ENCODE data around the gene CDS2. TPM values are rescaled to one million over a fixed set of nuclear protein-coding genes. Genes with fewer than 3 reads are reported as not detected.
A peak's percentile ranks its signal among the peaks of the same experiment; 100 is the strongest.

Gene CDS2
- total RNA-seq, 2 experiments from 2014 or later: 46.5 to 47.4 TPM

DNA sequence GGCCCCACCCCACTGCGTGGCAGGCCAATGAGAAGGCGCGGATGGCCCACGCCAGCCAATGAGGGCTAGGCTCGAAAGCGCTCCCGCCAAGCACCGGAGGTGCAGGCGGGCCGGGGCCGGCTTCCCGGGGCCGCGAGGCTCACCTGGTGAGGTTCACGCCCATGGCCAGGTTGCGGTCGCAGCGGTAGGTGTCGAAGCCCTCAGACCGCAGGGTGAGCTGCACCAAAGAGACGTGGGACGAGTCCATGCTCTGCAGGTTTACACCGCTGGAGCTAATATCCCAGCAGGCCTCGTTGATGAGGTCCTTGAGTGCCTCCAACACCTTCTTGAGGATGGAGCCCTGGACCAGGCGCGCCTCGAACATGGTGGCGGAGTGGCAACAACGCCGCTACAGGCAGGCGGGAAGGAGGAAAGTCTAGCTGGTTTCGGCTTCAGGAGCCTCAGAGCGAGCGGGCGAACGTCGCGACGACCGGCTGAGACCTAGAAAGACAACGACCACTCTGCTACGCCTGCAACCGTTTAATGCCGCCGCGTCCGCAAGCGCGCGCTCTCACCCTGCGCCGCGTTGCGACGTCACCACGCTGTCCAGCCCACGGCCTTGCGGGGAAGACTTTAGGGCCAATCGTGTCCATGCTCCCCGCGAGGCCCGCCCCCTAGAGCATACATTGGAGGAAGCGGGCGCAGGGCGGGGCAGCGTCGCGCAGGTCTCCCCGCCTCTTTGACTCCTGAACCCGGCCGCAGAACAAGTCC is 7.2 kb upstream of the CDS2 start, which contains the start of gene PCNA:
TSS of gene PCNA (minus strand) at position 524 of the 750 bp plus-strand sequence. CDS start at position 364, 160 bp downstream.
- Mint-ChIP-seq H3K9me3 (no peaks in the 10 kb centered on the region), H3K27ac (peak within 1 kb of the TSS; percentile 95), H3K4me3 (peak within 1 kb of the TSS; percentile 90), H3K27me3 (no peaks in the 10 kb centered on the region), H3K4me1 (ENCODE audit: low read depth) (peaks cover 47% of the 10 kb centered on the region), H3K36me3 (peaks cover 43% of the 10 kb centered on the region)
- intact Hi-C loops (cut with micrococcal nuclease): loop anchor here (1.0 to 10.0 kb wide), 4 partner anchors 41 to 725 kb away; no protein-coding TSS in a partner anchor
- POLR2A ChIA-PET: interaction anchor here (0.7 to 2.8 kb wide), 5 partner anchors 9 to 322 kb away, joined by 3 to 16 read pairs (median 6); no protein-coding TSS in a partner anchor
- CTCF ChIA-PET: interaction anchor here (0.5 to 1.5 kb wide), 8 partner anchors 18 to 391 kb away, joined by 3 to 5 read pairs (median 3); no protein-coding TSS in a partner anchor
- DNase-seq: peak; percentile 99

DNA sequence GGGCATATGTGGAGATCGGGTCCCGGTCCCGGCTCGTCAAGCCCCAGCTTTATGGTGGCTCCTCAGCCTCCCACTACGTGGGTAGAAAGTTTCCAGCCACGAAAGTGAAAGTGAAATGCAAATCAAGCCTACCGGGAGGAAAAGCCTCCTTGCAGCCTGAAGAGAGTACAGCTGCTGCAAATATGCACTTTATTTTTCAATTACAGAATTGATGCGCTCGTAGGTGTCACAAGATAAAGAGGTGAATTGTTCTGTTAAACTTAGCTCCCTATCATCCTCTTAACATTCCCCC is 6.7 kb upstream of the CDS2 start:
- no peak for DNase-seq
- Mint-ChIP-seq H3K36me3 (peaks cover 38% of the 10 kb centered on the region), H3K9me3 (no peaks in the 10 kb centered on the region), H3K27ac (peak overlapping the region; percentile 95), H3K4me1 (ENCODE audit: low read depth) (peaks cover 44% of the 10 kb centered on the region), H3K27me3 (no peaks in the 10 kb centered on the region), H3K4me3 (peak overlapping the region; percentile 90)
- POLR2A ChIA-PET: interaction anchor here (0.7 to 2.8 kb wide), 5 partner anchors 9 to 322 kb away, joined by 3 to 16 read pairs (median 6); no protein-coding TSS in a partner anchor
- intact Hi-C loops (cut with micrococcal nuclease): loop anchor here (1.0 to 10.0 kb wide), 4 partner anchors 41 to 725 kb away; no protein-coding TSS in a partner anchor
- CTCF ChIA-PET: interaction anchor here (0.7 to 1.5 kb wide), 7 partner anchors 19 to 391 kb away, joined by 3 to 5 read pairs (median 3); no protein-coding TSS in a partner anchor

DNA sequence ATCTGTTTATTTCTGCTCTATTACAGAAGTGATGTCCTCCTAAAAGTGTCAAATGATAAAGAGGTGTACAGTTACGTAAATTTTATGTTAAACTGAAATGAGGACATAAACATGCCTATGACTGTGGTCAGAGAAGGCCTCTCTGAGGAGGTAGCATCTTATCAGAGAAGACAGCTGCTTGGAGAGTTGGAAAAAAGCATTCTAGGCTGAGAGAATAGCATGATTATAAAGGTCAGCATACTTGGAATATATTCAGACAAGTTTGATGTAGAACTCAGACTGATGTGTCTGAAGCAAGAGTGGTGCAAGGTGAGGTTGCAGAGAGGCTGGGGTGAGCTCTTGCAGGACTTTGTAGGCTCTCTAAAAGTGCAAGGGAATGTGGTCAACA is 3.9 kb upstream of the CDS2 start:
- no peaks in the 10 kb centered on the region for H3K9me3 Mint-ChIP-seq
- peaks cover 32% of the 10 kb centered on the region for H3K4me1 Mint-ChIP-seq (ENCODE audit: low read depth)
- no peak for DNase-seq
- CTCF ChIA-PET: no interaction called here
- no peaks in the 10 kb centered on the region for H3K27me3 Mint-ChIP-seq
- H3K27ac Mint-ChIP-seq: no peak overlapping the region
- POLR2A ChIA-PET: no interaction called here
- H3K36me3 Mint-ChIP-seq: peaks cover 16% of the 10 kb centered on the region
- H3K4me3 Mint-ChIP-seq: no peak overlapping the region
- intact Hi-C loops (cut with micrococcal nuclease): loop anchor here (10.0 kb wide), 2 partner anchors 472 to 722 kb away; no protein-coding TSS in a partner anchor

DNA sequence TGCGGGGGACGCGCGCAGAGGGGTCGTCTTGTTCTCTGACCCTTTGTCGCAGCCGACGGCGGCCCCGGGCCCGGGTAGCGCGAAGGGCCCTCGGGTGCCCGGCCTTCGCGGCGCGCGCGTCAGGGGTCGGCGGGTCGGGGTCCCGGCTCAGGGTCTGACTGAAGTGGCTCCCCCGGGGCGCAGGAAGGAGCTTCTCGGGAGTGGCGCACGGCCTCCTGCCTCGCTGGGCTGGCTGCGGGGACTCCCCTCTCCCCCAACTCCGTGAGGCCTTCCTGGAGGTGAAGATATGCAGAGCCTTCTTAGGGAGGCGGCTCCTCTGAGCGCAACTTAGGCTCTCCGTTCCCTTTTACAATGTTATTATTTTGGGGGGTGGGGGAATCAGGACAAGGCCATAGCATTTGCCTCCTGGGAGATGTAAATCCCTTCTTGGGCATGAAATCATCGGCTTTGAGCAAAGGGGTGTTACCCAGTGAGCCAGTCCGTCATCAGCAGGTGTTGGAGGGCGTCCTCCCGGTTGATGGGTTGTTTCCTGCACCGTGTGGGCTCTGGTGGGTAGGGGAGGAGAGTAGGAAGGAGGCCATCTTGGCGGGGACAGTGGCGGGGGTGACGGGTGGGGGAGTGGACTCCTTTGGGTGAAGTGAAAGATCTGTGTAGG is 523 bp downstream of the CDS2 start:
- peak; percentile 86 for DNase-seq
- peak overlapping the region; percentile 90 for H3K27ac Mint-ChIP-seq
- intact Hi-C loops (cut with micrococcal nuclease): loop anchor here (1.0 to 10.0 kb wide), 6 partner anchors 16 to 823 kb away; partner anchors contain the start of genes MCM8 and TRMT6
- ChIA-PET CTCF (interaction anchor here (1.0 to 6.0 kb wide), 25 partner anchors 9 to 321 kb away, joined by 3 to 208 read pairs (median 5); no protein-coding TSS in a partner anchor), POLR2A (interaction anchor here (0.6 to 2.1 kb wide), 9 partner anchors 9 to 316 kb away, joined by 3 to 17 read pairs (median 5); no protein-coding TSS in a partner anchor)
- no peaks in the 10 kb centered on the region for H3K9me3 Mint-ChIP-seq
- H3K4me3 Mint-ChIP-seq: peak overlapping the region; percentile 86
- no peaks in the 10 kb centered on the region for H3K27me3 Mint-ChIP-seq
- H3K36me3 Mint-ChIP-seq: peaks cover 6% of the 10 kb centered on the region
- peaks cover 33% of the 10 kb centered on the region for H3K4me1 Mint-ChIP-seq (ENCODE audit: low read depth)

DNA sequence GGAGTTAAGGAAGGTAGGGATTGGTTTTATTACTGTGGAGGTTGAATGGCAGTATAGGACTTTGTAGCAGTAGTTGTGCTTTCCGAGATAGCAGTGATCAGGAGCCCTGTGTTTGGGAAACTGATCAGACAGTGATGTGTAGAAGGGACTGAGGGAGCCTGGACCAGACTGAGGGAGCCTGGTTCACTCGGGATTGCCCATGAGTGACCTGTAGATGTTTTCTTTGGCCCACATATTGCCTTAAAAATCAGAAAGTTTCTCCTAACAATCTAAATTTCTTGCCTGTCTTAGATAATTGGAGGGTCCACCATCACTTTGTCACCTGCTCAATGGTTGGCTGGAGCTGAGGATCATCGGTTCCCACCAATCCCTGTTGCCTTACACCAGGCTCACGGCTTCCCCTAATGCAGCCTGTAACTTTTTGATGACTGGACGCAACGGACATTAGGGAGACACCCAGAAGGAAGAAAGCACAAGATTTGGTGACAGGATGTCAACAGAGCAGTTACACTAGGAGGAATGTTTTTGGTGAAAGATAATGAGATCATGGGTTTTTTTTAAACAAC is 1.1 kb downstream of the CDS2 start:
- CTCF ChIA-PET: interaction anchor here (0.9 to 6.0 kb wide), 13 partner anchors 14 to 176 kb away, joined by 3 to 208 read pairs (median 5); no protein-coding TSS in a partner anchor
- peak overlapping the region; percentile 90 for H3K27ac Mint-ChIP-seq
- intact Hi-C loops (cut with micrococcal nuclease): loop anchor here (1.0 to 10.0 kb wide), 6 partner anchors 15 to 822 kb away; partner anchors contain the start of genes MCM8 and TRMT6
- H3K9me3 Mint-ChIP-seq: no peaks in the 10 kb centered on the region
- H3K4me1 Mint-ChIP-seq (ENCODE audit: low read depth): peaks cover 33% of the 10 kb centered on the region
- H3K36me3 Mint-ChIP-seq: peaks cover 6% of the 10 kb centered on the region
- H3K4me3 Mint-ChIP-seq: peak overlapping the region; percentile 86
- DNase-seq: no peak
- POLR2A ChIA-PET: interaction anchor here (0.6 to 2.1 kb wide), 6 partner anchors 8 to 317 kb away, joined by 3 to 17 read pairs (median 7); partner anchors contain the start of gene PCNA
- H3K27me3 Mint-ChIP-seq: no peaks in the 10 kb centered on the region

DNA sequence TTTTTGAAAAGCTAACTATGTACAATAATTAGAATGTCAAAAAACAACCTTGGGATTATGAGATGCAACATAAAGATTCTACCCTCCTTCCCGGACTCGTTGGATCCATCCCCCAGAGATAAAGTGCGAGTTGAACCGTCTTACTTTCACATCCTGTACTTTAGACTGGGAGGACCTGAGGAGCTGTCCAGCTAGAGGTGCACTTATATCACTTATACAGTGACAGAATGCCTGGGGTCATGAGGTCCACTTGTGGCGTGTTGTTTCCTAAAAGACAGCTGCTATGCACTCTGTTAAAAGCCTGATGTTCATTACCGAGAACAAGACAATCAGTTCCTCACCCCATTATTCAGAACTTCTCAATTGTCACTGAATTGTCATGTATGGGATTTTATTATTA is 2.1 kb downstream of the CDS2 start:
- Mint-ChIP-seq H3K36me3 (peaks cover 6% of the 10 kb centered on the region), H3K9me3 (no peaks in the 10 kb centered on the region), H3K4me3 (peak overlapping the region; percentile 86), H3K27me3 (no peaks in the 10 kb centered on the region), H3K27ac (peak overlapping the region; percentile 90), H3K4me1 (ENCODE audit: low read depth) (peaks cover 33% of the 10 kb centered on the region)
- DNase-seq: no peak
- CTCF ChIA-PET: interaction anchor here (0.6 to 6.0 kb wide), 8 partner anchors 15 to 534 kb away, joined by 3 to 208 read pairs (median 4); no protein-coding TSS in a partner anchor
- POLR2A ChIA-PET: interaction anchor here (1.1 to 1.4 kb wide), 2 partner anchors 9 to 25 kb away, joined by 3 to 6 read pairs; partner anchors contain the start of gene PCNA
- intact Hi-C loops (cut with micrococcal nuclease): loop anchor here (5.0 to 10.0 kb wide), 3 partner anchors 317 to 716 kb away; no protein-coding TSS in a partner anchor

DNA sequence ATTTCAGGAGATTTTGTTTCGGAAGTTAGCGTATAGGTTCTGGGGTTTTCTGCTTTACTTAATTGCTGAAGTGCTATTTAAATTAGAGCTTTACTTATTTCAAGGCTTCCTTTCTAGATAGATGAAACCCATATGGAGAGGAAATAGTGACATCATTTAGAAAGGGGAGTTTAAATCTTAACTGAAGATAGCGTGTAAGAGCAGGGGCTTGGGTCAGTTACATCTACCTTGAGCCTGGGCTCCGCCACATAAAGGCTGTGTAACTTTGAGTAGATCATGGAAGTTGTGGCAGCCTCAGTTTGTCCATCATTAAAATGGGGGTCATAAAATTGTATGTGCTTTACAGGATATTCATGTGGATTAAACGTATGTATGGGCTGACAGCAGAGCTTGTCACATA is 4.7 kb downstream of the CDS2 start:
- Mint-ChIP-seq H3K27ac (peak overlapping the region; percentile 20), H3K4me1 (ENCODE audit: low read depth) (peaks cover 31% of the 10 kb centered on the region), H3K27me3 (no peaks in the 10 kb centered on the region), H3K4me3 (no peak overlapping the region), H3K36me3 (peaks cover 6% of the 10 kb centered on the region), H3K9me3 (no peaks in the 10 kb centered on the region)
- ChIA-PET POLR2A (no interaction called here), CTCF (interaction anchor here (0.6 to 1.9 kb wide), 4 partner anchors 17 to 374 kb away, joined by 3 to 14 read pairs (median 3); no protein-coding TSS in a partner anchor)
- intact Hi-C loops (cut with micrococcal nuclease): no loop called here
- DNase-seq: no peak

DNA sequence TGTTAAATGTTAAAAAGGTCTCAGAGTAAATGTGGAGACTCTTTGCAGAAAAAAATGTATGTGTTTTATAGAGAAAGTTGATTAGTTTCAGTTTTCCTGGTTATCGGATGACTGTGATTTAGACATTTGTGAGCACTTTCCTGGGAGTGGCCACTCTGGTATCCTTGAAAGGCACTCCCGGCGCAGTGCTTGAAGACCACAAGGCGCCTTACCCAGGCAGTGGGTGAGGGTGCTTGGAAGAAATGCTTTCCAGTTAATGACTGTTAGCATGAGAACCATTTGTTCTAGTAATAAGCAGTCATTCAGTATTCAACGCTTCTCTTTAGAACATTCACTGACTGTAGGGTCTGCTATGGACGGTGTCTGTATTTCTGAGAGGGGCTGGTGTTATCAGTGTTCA is 7.2 kb downstream of the CDS2 start:
- H3K4me1 Mint-ChIP-seq (ENCODE audit: low read depth): peaks cover 23% of the 10 kb centered on the region
- peaks cover 1% of the 10 kb centered on the region for H3K36me3 Mint-ChIP-seq
- no peak overlapping the region for H3K4me3 Mint-ChIP-seq
- ChIA-PET CTCF (no interaction called here), POLR2A (no interaction called here)
- H3K27ac Mint-ChIP-seq: no peak overlapping the region
- H3K27me3 Mint-ChIP-seq: no peaks in the 10 kb centered on the region
- intact Hi-C loops (cut with micrococcal nuclease): no loop called here
- no peak for DNase-seq
- no peaks in the 10 kb centered on the region for H3K9me3 Mint-ChIP-seq

DNA sequence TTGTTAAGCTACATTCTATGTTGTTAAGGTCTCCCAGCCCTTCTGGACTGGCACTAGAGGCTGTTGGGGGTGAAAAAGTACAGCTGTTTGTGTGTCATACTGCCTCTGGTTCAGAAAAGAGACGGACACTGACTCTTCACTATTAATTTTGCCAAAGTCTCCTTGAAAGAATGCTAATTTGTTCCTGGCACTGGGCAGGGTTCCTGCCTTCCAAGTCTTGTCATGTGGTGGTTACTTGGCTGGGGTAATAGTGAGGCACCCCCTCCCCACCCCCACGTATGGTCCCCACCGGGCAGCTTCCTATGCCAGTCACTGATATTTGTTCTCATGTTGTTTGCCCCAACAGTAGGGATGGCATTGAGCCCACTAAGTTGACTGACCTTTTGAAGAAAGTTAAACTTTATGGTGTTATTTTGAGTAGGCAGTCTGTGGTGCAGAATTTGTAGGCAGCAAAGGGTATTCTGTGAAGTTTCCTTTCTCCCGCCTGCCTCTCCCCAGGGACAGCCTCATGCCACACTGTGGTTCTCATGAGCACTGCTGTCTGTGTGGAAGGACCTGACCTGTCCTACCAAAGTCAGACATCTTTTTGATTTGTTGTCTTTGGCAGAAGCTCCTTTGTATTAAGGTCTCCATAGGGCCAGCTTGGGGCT is 8.7 kb downstream of the CDS2 start:
- POLR2A ChIA-PET: no interaction called here
- Mint-ChIP-seq H3K9me3 (no peaks in the 10 kb centered on the region), H3K36me3 (peaks cover 1% of the 10 kb centered on the region), H3K4me3 (no peak overlapping the region), H3K27ac (no peak overlapping the region), H3K27me3 (no peaks in the 10 kb centered on the region), H3K4me1 (ENCODE audit: low read depth) (peaks cover 28% of the 10 kb centered on the region)
- intact Hi-C loops (cut with micrococcal nuclease): no loop called here
- CTCF ChIA-PET: interaction anchor here (1.1 to 2.2 kb wide), 2 partner anchors 30 to 57 kb away, joined by 3 to 7 read pairs; no protein-coding TSS in a partner anchor
- DNase-seq: no peak

DNA sequence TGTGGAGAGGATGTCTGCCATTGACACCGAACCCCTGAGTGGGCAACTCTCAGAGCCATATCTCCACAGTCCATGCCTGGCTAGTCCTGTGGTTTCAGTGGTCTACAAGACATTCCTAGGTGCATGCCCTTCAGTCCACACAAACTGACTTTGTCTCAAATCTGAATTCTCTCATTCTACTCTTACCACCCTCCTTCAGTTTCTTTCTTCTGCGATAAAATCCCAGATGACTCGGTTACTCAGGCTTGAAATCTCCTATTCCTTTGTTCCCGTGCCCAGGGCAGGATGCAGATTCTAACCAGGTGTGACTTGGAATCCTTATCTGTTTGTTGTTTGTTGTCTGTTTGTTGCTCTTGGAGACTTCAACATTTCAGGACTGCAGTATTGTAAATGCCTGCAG is 9.3 kb downstream of the CDS2 start:
- CTCF ChIA-PET: interaction anchor here (2.2 kb wide), 1 partner anchor 56 kb away, joined by 7 read pairs; no protein-coding TSS in a partner anchor
- Mint-ChIP-seq H3K27ac (no peak overlapping the region), H3K4me1 (ENCODE audit: low read depth) (peaks cover 26% of the 10 kb centered on the region), H3K9me3 (no peaks in the 10 kb centered on the region), H3K4me3 (no peak overlapping the region), H3K27me3 (no peaks in the 10 kb centered on the region), H3K36me3 (peaks cover 1% of the 10 kb centered on the region)
- intact Hi-C loops (cut with micrococcal nuclease): no loop called here
- POLR2A ChIA-PET: no interaction called here
- no peak for DNase-seq

DNA sequence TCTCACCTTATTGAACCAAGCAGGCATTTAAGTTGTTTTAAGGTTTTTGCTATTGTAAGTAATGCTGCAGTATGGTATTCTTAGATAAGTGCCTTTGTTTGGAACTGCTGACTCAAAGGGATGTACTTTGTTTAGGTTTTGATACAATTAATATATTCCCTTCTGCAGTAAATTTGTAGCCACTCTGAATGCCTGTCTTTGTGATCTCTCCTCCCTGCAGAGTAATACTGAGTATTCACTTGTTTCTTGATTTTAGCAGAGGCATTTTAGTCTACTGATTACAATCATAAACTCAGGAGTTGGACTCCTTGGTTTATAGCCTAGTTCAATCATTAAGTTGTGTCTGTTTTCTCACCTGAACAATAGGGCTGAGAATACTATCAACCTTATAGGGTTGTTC is 13.4 kb downstream of the CDS2 start:
- no peak for DNase-seq
- ChIA-PET CTCF (interaction anchor here (1.0 kb wide), 1 partner anchor 14 kb away, joined by 4 read pairs; the partner anchor contains the start of gene CDS2), POLR2A (no interaction called here)
- H3K4me1 Mint-ChIP-seq (ENCODE audit: low read depth): peaks cover 52% of the 10 kb centered on the region
- peaks cover 4% of the 10 kb centered on the region for H3K36me3 Mint-ChIP-seq
- no peak overlapping the region for H3K27ac Mint-ChIP-seq
- no peak overlapping the region for H3K4me3 Mint-ChIP-seq
- H3K27me3 Mint-ChIP-seq: no peaks in the 10 kb centered on the region
- H3K9me3 Mint-ChIP-seq: no peaks in the 10 kb centered on the region
- intact Hi-C loops (cut with micrococcal nuclease): no loop called here

All from activated CD4-positive, alpha-beta memory T cell treated with anti-CD3 and anti-CD28 coated beads for 36 hours (primary cell).